HG03045 (cell line): ENCODE data around the gene ZSCAN31.
A peak's percentile ranks its signal among the peaks of the same experiment; 100 is the strongest.

Source experiments
- ATAC-seq: cut with Tn5 transposase; IDR thresholded peaks from one replicate; pipeline ENCODE4 v1.9.1; 2021; ENCODE audit warnings: mild to moderate bottlenecking, moderate library complexity; ENCODE audit not compliant: unreplicated experiment

Gene ZSCAN31

GRCh38 chr6:28353981-28354676 is 18.2 kb upstream of the ZSCAN31 start:
- no peak for ATAC-seq

- ATAC-seq = no peak
These were observed 17.4 kb upstream of the ZSCAN31 start for GRCh38 chr6:28353356-28353755.

- no peak for ATAC-seq
These were observed 15.6 kb upstream of the ZSCAN31 start for GRCh38 chr6:28351493-28351925.

GRCh38 chr6:28351087-28351486 is 15.1 kb upstream of the ZSCAN31 start:
- no peak for ATAC-seq

- ATAC-seq = peak; percentile 98
These were observed 14.2 kb upstream of the ZSCAN31 start, which contains the start of gene ZKSCAN3 for GRCh38 chr6:28349892-28350737. TSS of gene ZKSCAN3 (plus strand) at chr6:28349947. CDS start at chr6:28359587, 9,640 bp downstream.

GRCh38 chr6:28349344-28349891 is 13.5 kb upstream of the ZSCAN31 start:
- peak; percentile 31 for ATAC-seq

- ATAC-seq = no peak
These were observed 11.2 kb upstream of the ZSCAN31 start for GRCh38 chr6:28347119-28347518.

GRCh38 chr6:28345201-28345600 is 9.3 kb upstream of the ZSCAN31 start:
- ATAC-seq = no peak

- ATAC-seq = no peak
These were observed 8.1 kb upstream of the ZSCAN31 start for GRCh38 chr6:28343898-28344677.

- no peak for ATAC-seq
These were observed 4.6 kb upstream of the ZSCAN31 start for GRCh38 chr6:28340310-28341095.

GRCh38 chr6:28337121-28337520 is 1.2 kb upstream of the ZSCAN31 start:
- ATAC-seq = no peak

- ATAC-seq = no peak
These were observed 554 bp upstream of the ZSCAN31 start for GRCh38 chr6:28336284-28337120.

GRCh38 chr6:28335040-28335563 is 846 bp downstream of the ZSCAN31 start:
- ATAC-seq = no peak

- no peak for ATAC-seq
These were observed 1.5 kb downstream of the ZSCAN31 start for GRCh38 chr6:28334286-28335039.

GRCh38 chr6:28333599-28334018 is 2.3 kb downstream of the ZSCAN31 start:
- no peak for ATAC-seq

GRCh38 chr6:28333047-28333446 is 2.9 kb downstream of the ZSCAN31 start:
- no peak for ATAC-seq

GRCh38 chr6:28330041-28330440 is 5.9 kb downstream of the ZSCAN31 start:
- ATAC-seq = no peak

- no peak for ATAC-seq
These were observed 9.5 kb downstream of the ZSCAN31 start for GRCh38 chr6:28326371-28326948.
